22Rv1 (cell line): ENCODE results near the gene ATPAF1.
"Not testable (repeated sequence)": the region's sequence is repeated elsewhere in the genome, so short reads cannot be mapped to it uniquely, and the experiment has no call there.

ENCODE experiments used
- H3K27ac ChIP-seq: fragments of 450-650 bp; 2 replicates; pipeline ENCODE4 v1.5.1; 2017
- ZFX ChIP-seq: fragments of 450-650 bp; IDR thresholded peaks from 2 replicates; pipeline ENCODE4 v1.6.1; 2017; ENCODE audit warnings: antibody characterized with exemption, borderline replicate concordance
- TF ChIP-seq, protein P1 (sequence below): fragments of 450-650 bp; IDR thresholded peaks from 2 replicates; pipeline ENCODE4 v1.5.1; 2017; ENCODE audit warnings: mild to moderate bottlenecking

The ATPAF1 gene

DNA sequence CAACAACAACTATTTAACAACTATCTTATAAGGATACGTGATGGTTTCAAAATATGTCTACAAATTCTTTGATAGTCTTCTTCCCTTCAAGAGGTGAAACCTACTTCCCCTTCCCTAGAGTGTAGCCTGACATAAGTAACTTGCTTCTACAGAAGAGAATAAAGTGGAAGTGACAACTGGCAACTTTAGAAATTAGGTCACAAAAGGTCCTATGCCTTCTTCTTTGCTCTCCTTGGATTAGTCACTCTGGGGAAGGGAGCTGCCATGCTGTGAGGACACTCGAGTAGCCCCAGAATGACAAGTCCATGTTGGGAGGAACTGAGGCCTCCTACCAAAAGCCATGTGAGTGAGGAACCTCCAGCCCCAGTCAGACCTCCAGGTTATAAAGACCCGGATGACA lies 31.5 kb upstream of the ATPAF1 start:
- TF ChIP-seq, protein P1, sequence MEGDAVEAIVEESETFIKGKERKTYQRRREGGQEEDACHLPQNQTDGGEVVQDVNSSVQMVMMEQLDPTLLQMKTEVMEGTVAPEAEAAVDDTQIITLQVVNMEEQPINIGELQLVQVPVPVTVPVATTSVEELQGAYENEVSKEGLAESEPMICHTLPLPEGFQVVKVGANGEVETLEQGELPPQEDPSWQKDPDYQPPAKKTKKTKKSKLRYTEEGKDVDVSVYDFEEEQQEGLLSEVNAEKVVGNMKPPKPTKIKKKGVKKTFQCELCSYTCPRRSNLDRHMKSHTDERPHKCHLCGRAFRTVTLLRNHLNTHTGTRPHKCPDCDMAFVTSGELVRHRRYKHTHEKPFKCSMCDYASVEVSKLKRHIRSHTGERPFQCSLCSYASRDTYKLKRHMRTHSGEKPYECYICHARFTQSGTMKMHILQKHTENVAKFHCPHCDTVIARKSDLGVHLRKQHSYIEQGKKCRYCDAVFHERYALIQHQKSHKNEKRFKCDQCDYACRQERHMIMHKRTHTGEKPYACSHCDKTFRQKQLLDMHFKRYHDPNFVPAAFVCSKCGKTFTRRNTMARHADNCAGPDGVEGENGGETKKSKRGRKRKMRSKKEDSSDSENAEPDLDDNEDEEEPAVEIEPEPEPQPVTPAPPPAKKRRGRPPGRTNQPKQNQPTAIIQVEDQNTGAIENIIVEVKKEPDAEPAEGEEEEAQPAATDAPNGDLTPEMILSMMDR: no peak
- no peak for TF ChIP-seq ZFX
- no peak overlapping the region for H3K27ac ChIP-seq

- no peak for TF ChIP-seq ZFX
- TF ChIP-seq, protein P1: no peak
- H3K27ac ChIP-seq: no peak overlapping the region
These were observed 28.9 kb upstream of the ATPAF1 start for GRCh38 chr1:46697053-46697452.

GRCh38 chr1:46694676-46695075 lies 26.5 kb upstream of the ATPAF1 start:
- not testable (repeated sequence) for H3K27ac ChIP-seq

GRCh38 chr1:46692811-46693770 lies 24.9 kb upstream of the ATPAF1 start:
- TF ChIP-seq ZFX: no peak
- TF ChIP-seq, protein P1: no peak
- no peak overlapping the region for H3K27ac ChIP-seq

DNA sequence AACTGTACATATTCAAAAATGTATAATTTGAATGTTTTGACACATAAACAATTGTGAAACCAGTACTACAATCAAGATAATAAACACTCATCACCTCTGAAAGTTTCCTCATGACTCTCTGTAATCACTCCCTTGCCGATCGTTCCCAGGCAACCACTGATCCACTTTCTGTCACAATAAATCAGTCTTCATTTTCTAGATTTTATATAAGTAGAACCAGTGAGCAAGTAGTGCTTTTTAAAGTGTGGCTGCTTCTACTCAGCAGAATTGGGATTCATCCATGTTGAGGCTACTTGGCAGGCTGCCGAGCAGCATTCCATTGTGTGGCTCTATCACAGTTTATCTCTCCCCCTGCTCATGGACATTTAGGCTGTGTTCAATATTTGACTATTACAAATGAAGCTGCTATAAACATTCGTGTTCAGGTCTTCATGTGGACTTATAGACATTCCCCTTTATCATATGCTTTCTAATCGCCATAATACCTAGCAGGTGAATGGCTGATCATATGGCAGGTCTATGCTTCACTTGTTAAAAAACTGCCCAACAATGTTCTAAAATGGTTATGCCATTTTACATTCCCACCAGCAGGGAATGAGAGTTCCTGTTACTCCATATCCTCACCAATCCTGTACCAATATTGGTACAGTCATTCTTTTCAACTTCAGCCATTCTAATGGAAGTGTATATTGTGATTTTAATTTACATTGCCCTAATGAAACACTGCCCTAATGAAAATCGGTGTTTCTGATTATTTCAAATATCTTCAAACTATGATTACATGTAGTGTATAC lies 24.0 kb upstream of the ATPAF1 start:
- TF ChIP-seq, protein P1: no peak
- no peak for TF ChIP-seq ZFX
- no peak overlapping the region for H3K27ac ChIP-seq

- no peak overlapping the region for H3K27ac ChIP-seq
- TF ChIP-seq ZFX: no peak
- TF ChIP-seq, protein P1: no peak
These were observed 22.8 kb upstream of the ATPAF1 start for GRCh38 chr1:46690931-46691421.

DNA sequence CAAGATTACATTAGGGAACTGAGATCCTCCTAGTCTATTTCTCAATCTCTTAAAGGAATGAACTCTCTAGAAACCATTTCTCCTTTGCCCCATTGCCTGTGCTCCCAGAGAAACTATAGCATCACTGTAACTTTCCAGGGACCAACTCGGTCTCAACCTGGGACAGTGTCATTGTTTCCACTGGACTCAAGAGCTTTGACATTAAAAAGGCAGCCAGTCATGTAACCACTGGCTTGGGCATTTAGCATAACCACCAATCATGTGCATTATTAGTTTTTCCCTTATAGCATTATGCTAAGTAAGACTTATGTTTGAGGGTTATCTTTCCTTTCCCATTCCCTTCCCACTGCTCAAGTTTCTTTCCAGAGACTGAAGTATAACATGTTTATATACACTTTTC lies 21.7 kb upstream of the ATPAF1 start:
- H3K27ac ChIP-seq: no peak overlapping the region
- no peak for TF ChIP-seq ZFX
- TF ChIP-seq, protein P1: no peak
